B cell (primary cell): ENCODE results near the gene NLGN4X. TPM values are rescaled to one million over a fixed set of nuclear protein-coding genes. Genes with fewer than 3 reads are reported as not detected.

Source experiments
- ATAC-seq: fragments of 200-7000 bp; cut with Tn5 transposase; one replicate; pipeline ENCODE4 v1.10.0; 2021; ENCODE audit warnings: low read depth, mild to moderate bottlenecking, moderate number of reproducible peaks, moderate library complexity
- CTCF ChIA-PET: fragments of 350-600 bp; sonication (Branson Sonifier 250); formaldehyde crosslinking; loops from one replicate; lab custom pipeline; 2021; ENCODE audit warnings: antibody characterized with exemption, inconsistent platforms; lab: Charles Lee
- POLR2A ChIA-PET: fragments of 350-600 bp; sonication (Branson Sonifier 250); formaldehyde crosslinking; loops from one replicate; lab custom pipeline; 2021; ENCODE audit warnings: antibody characterized with exemption; lab: Charles Lee
- DNase-seq: peaks from one replicate; pipeline ENCODE4 v3.0.0; 2013
- H2AFZ ChIP-seq: 2 replicates; pipeline ENCODE4 v1.6.1; 2012; ENCODE audit warnings: mild to moderate bottlenecking, low read depth, low read length; ENCODE audit not compliant: insufficient read depth, poor library complexity, severe bottlenecking
- H3K27ac ChIP-seq, 2 donors: 1 replicate in 1 of 2; 2 replicates in 1 of 2; pipeline ENCODE4 v1.5.1; 2012 to 2013; ENCODE audit warnings: low read length in 2 of 2, mild to moderate bottlenecking in 2 of 2, moderate library complexity in 1 of 2
- H3K27me3 ChIP-seq, 4 experiments: fragments of 200-600 bp in 1 of 4; sonication (generic) in 1 of 4; replicated peaks in 1 of 4; 1 replicate in 2 of 4; 2 replicates in 2 of 4; pipeline versions ENCODE4 v1.6.1 to v1.7.0; 2013 to 2016; ENCODE audit warnings: low read length in 3 of 4, mild to moderate bottlenecking in 2 of 4, mixed read lengths in 1 of 4, moderate library complexity in 1 of 4; ENCODE audit not compliant: insufficient read depth in 4 of 4, control insufficient read depth in 3 of 4; ENCODE audit errors: control extremely low read depth in 1 of 4
- H3K36me3 ChIP-seq, 2 experiments: replicated peaks in 1 of 2; 1 replicate in 1 of 2; 2 replicates in 1 of 2; pipeline versions ENCODE4 v1.6.1 to v1.7.1; 2013; ENCODE audit warnings: low read length in 1 of 2; ENCODE audit not compliant: insufficient read depth in 2 of 2, control insufficient read depth in 1 of 2; ENCODE audit errors: control extremely low read depth in 1 of 2, extremely low read depth in 1 of 2
- H3K4me1 ChIP-seq, 2 donors: fragments of 200-600 bp in 1 of 2; sonication (generic) in 1 of 2; 1 replicate in 1 of 2; 2 replicates in 1 of 2; pipeline versions ENCODE4 v1.5.1 to v1.6.1; 2013 to 2017; ENCODE audit warnings: low read length in 2 of 2; ENCODE audit not compliant: control insufficient read depth in 2 of 2, insufficient read depth in 2 of 2
- H3K4me2 ChIP-seq: replicated peaks from 2 replicates; pipeline ENCODE3; 2012; ENCODE audit warnings: mild to moderate bottlenecking, low read depth, low read length; ENCODE audit not compliant: poor library complexity, severe bottlenecking
- H3K4me3 ChIP-seq, 5 experiments: fragments of 200-600 bp in 1 of 5; sonication (generic) in 1 of 5; 1 replicate in 3 of 5; 2 replicates in 2 of 5; pipeline versions ENCODE4 v1.5.1 to v1.7.0; 2011 to 2016; ENCODE audit warnings: low read length in 4 of 5, mild to moderate bottlenecking in 4 of 5, low read depth in 2 of 5, control low read depth in 1 of 5, moderate library complexity in 1 of 5; ENCODE audit not compliant: insufficient read depth in 1 of 5; ENCODE audit errors: control extremely low read depth in 1 of 5, extremely low read depth in 1 of 5
- H3K79me2 ChIP-seq: fragments of 200-600 bp; sonication (generic); one replicate; pipeline ENCODE4 v1.6.0; 2016; ENCODE audit warnings: low read length; ENCODE audit not compliant: control insufficient read depth, insufficient read depth
- H3K9ac ChIP-seq: fragments of 200-600 bp; sonication (generic); 2 replicates; pipeline ENCODE4 v1.6.1; 2017; ENCODE audit warnings: mild to moderate bottlenecking, low read length, moderate library complexity
- H3K9me3 ChIP-seq, 3 donors: one replicate each; pipeline versions ENCODE4 v1.6.1 to v1.7.1; 2013; ENCODE audit warnings: low read length in 2 of 3; ENCODE audit not compliant: control insufficient read depth in 2 of 3, insufficient read depth in 1 of 3; ENCODE audit errors: control extremely low read depth in 1 of 3
- H4K20me1 ChIP-seq: 2 replicates; pipeline ENCODE4 v1.6.0; 2012; ENCODE audit warnings: mild to moderate bottlenecking, low read length; ENCODE audit not compliant: insufficient read depth, control insufficient read depth, poor library complexity, severe bottlenecking
- H3K27ac Mint-ChIP-seq: one replicate; pipeline ENCODE4 v1.8.0; 2021; ENCODE audit warnings: mixed read lengths
- H3K27me3 Mint-ChIP-seq: one replicate; pipeline ENCODE4 v1.8.0; 2021; ENCODE audit warnings: mixed read lengths
- H3K4me1 Mint-ChIP-seq: one replicate; pipeline ENCODE4 v1.8.0; 2021; ENCODE audit warnings: mixed read lengths
- H3K4me3 Mint-ChIP-seq: one replicate; pipeline ENCODE4 v1.8.0; 2021; ENCODE audit warnings: mixed read lengths
- H3K9me3 Mint-ChIP-seq: one replicate; pipeline ENCODE4 v1.8.0; 2022; ENCODE audit warnings: mixed read lengths; ENCODE audit not compliant: insufficient read depth
- CTCF ChIP-seq: fragments of 200-600 bp; IDR thresholded peaks from one replicate; pipeline ENCODE4 v1.8.0; 2022; ENCODE audit warnings: antibody characterized with exemption, mild to moderate bottlenecking
- EZH2 ChIP-seq: IDR thresholded peaks from 2 replicates; pipeline ENCODE4 v1.6.1; 2012; ENCODE audit warnings: borderline replicate concordance, low read depth, mild to moderate bottlenecking, moderate library complexity, low read length; ENCODE audit not compliant: insufficient read depth, poor library complexity, severe bottlenecking
- WGBS: methylation state at CpG from one replicate; pipeline ENCODE4 v1.1.5; 2013; ENCODE audit warnings: missing lambda C conversion rate; ENCODE audit not compliant: insufficient coverage; 5-methylcytosine and 5-hydroxymethylcytosine counted together
- intact Hi-C: fragments of 100-400 bp; cut with micrococcal nuclease; formaldehyde crosslinking; loops from one replicate; pipeline ENCODE4 v1.10.0; 2022
- polyA minus RNA-seq: library from RNA; depleted of rRNA, polyadenylated mRNA; stranded (reverse); fragments of >200 nt; gene quantifications from 2 replicates; pipeline ENCODE4 v1.2.3, GENCODE V29; 2012
- polyA plus RNA-seq: library from polyadenylated mRNA; depleted of rRNA; stranded (reverse); fragments of >200 nt; gene quantifications from 2 replicates; pipeline ENCODE4 v1.2.3, GENCODE V29; 2012
- total RNA-seq, 2 donors: library from RNA; stranded (reverse); fragments of 120-200 nt in 1 of 2; gene quantifications; 1 replicate in 1 of 2; 2 replicates in 1 of 2; pipeline versions ENCODE4 v1.2.3 to v1.2.4, GENCODE V29; 2013 to 2022

NLGN4X gene
- 0.34 TPM in 1 of 2 replicates, not detected in the other for total RNA-seq
- 0.09 TPM for total RNA-seq (2013)
- polyA plus RNA-seq: 0.07 and 0.09 TPM in 2 replicates
- 0.26 TPM in 1 of 2 replicates, not detected in the other for polyA minus RNA-seq

- Mint-ChIP-seq H3K9me3 (no peaks in the 10 kb centered on the region), H3K27ac (no peak within 1 kb of the TSS), H3K4me3 (no peak within 1 kb of the TSS), H3K4me1 (peaks cover 2% of the 10 kb centered on the region), H3K27me3 (peaks cover 21% of the 10 kb centered on the region)
- Histone ChIP-seq H3K27ac (no peak within 1 kb of the TSS), H3K79me2 (no peaks in the 10 kb centered on the region), H3K4me2 (no peak within 1 kb of the TSS), H2AFZ (no peak within 1 kb of the TSS), H3K4me1 (peaks cover 0 to 14% of the 10 kb centered on the region in 2 donors), H3K36me3 (no peaks in the 10 kb centered on the region), H3K9me3 (no peaks in the 10 kb centered on the region), H4K20me1 (no peaks in the 10 kb centered on the region), H3K4me3 (no peak within 1 kb of the TSS), H3K27me3 (peaks cover 0 to 17% (median 7%) of the 10 kb centered on the region in 4 experiments), H3K9ac (no peak within 1 kb of the TSS)
- 7% methylated on average over 5 of the region's 12 CpGs for WGBS
- ChIA-PET CTCF (no interaction called here), POLR2A (no interaction called here)
- DNase-seq (no peak), ATAC-seq (no peak)
- intact Hi-C loops: no loop called here
- TF ChIP-seq CTCF (no peak), EZH2 (no peak)
These were observed at the start of gene NLGN4X for GRCh38 chrX:6228720-6229119. TSS of gene NLGN4X (minus strand) at chrX:6228867. CDS start at chrX:6151466, 77,401 bp downstream.

GRCh38 chrX:6266041-6266440, 37.4 kb upstream of the NLGN4X start:
- Mint-ChIP-seq H3K9me3 (no peaks in the 10 kb centered on the region), H3K4me3 (no peak overlapping the region), H3K4me1 (no peaks in the 10 kb centered on the region), H3K27me3 (no peaks in the 10 kb centered on the region), H3K27ac (no peak overlapping the region)
- H3K27ac ChIP-seq: no peak overlapping the region
- no peak for TF ChIP-seq CTCF
- no peak for TF ChIP-seq EZH2
- no peaks in the 10 kb centered on the region for H3K4me1 ChIP-seq
- no peak overlapping the region for H3K9ac ChIP-seq
- ChIA-PET POLR2A (no interaction called here), CTCF (no interaction called here)
- no peaks in the 10 kb centered on the region for H4K20me1 ChIP-seq
- H3K4me2 ChIP-seq: no peak overlapping the region
- no peak overlapping the region for H3K4me3 ChIP-seq
- intact Hi-C loops: no loop called here
- WGBS: no CpG with 5 or more reads among the region's 2 CpGs
- no peaks in the 10 kb centered on the region for H3K27me3 ChIP-seq
- H3K36me3 ChIP-seq: no peaks in the 10 kb centered on the region
- H3K9me3 ChIP-seq: no peaks in the 10 kb centered on the region
- no peak overlapping the region for H2AFZ ChIP-seq
- DNase-seq: no peak
- H3K79me2 ChIP-seq: no peaks in the 10 kb centered on the region
- no peak for ATAC-seq
